ENCODE data around the gene CHERP. TPM values are rescaled to one million over a fixed set of nuclear protein-coding genes. Genes with fewer than 3 reads are reported as not detected.

Gene CHERP
- total and polyA plus RNA-seq, 2 of the 13 experiments (the other 11 are each of a cell fraction or from before 2014, with no cell fraction given): 4.3 to 5.4 TPM

GRCh38 chr19:16584248-16585093, 42.2 kb upstream of the CHERP start:
- no peaks in the 10 kb centered on the region for H3K9me3 ChIP-seq (ENCODE audit: low read length)
- intact Hi-C loops (cut with micrococcal nuclease; ENCODE audit: unreplicated experiment) (no loop called here), in situ Hi-C loops (cut with HindIII; ENCODE audit: extremely low pct_ligation_motif_present, low pct_unique_long_range_greater_than_20kb) (no loop called here)
- ATAC-seq (peak; percentile 63), FAIRE-seq (no peak), DNase-seq (ENCODE audit: low spot score) (peak; percentile 41)
- peaks cover 16% of the 10 kb centered on the region for H3K4me1 ChIP-seq (ENCODE audit: insufficient read depth, low read length)
- H3K36me3 ChIP-seq (replicated peaks in 1 of 2; ENCODE audit: control insufficient read depth in 1 of 2, insufficient read depth in 2 of 2, low read length in 2 of 2): peaks cover 0 to 3% of the 10 kb centered on the region in 2 experiments; a peak in 2 of 5 replicates
- H3K4me3 ChIP-seq (replicated peaks in 1 of 3; ENCODE audit: insufficient read depth in 1 of 3, low read depth in 2 of 3, low read length in 3 of 3): no peak overlapping the region
- peaks cover 16% of the 10 kb centered on the region; the same call in 1 of the 2 replicates for H4K20me1 ChIP-seq (ENCODE audit: insufficient read depth, low read length)
- H3K9ac ChIP-seq (ENCODE audit: insufficient read depth, low read depth, low read length): no peak overlapping the region
- H3K27me3 ChIP-seq (ENCODE audit: control insufficient read depth in 1 of 2, insufficient read depth in 2 of 2, low read length in 2 of 2): no peaks in the 10 kb centered on the region
- 0 out of 2 replicates have a peak overlapping the region, but pooled peaks have one; percentile 2 for H3K4me2 ChIP-seq (ENCODE audit: low read depth, low read length)
- peaks cover 86% of the 10 kb centered on the region for H3K79me2 ChIP-seq (ENCODE audit: insufficient read depth, low read length)
- WGBS (ENCODE audit: low lambda C conversion rate): 68% methylated on average over 12 of the region's 15 CpGs
- ChIA-PET POLR2A (interaction anchor here (1.1 kb wide), 2 partner anchors 8 to 12 kb away, joined by 3 read pairs; partner anchors contain the start of gene SLC35E1), CTCF (ENCODE audit: low intra/inter-chr PET ratio, low total read pairs) (no interaction called here)
- no peak overlapping the region for H2AFZ ChIP-seq (ENCODE audit: low read length)
- no TSS peak for BruUV-seq (replicated peaks)
- no peak overlapping the region for H3K27ac ChIP-seq (ENCODE audit: extremely low read length, insufficient read depth, low read length)
- TF ChIP-seq ZNF256 (CRISPR knock-in tag; conservative IDR thresholded peaks at IDR 0.05) (no peak), ZNF652 (CRISPR knock-in tag; IDR thresholded peaks at IDR 0.05; ENCODE audit: borderline replicate concordance, low read depth) (no peak), PCBP1 (IDR thresholded peaks at IDR 0.05; ENCODE audit: borderline replicate concordance, low read depth, low read length) (no peak), HOXA3 (CRISPR knock-in tag; IDR thresholded peaks at IDR 0.05) (0 out of 2 replicates have a peak, but pooled peaks have one; percentile 17), SP5 (CRISPR knock-in tag; IDR thresholded peaks at IDR 0.05; ENCODE audit: borderline replicate concordance, low read depth) (peak; percentile 63; the same call in 1 of the 2 replicates), RARA (CRISPR knock-in tag; IDR thresholded peaks at IDR 0.05) (0 out of 2 replicates have a peak, but pooled peaks have one; percentile 20), ZNF768 (CRISPR knock-in tag; IDR thresholded peaks at IDR 0.05) (0 out of 2 replicates have a peak, but pooled peaks have one; percentile 18), ZNF569 (CRISPR knock-in tag; IDR thresholded peaks at IDR 0.05; ENCODE audit: borderline replicate concordance) (no peak), SAP130 (CRISPR knock-in tag; IDR thresholded peaks at IDR 0.05; ENCODE audit: low read depth) (peak; percentile 50; the same call in 1 of the 2 replicates), MAX (IDR thresholded peaks at IDR 0.05) (no peak), ZNF687 (CRISPR knock-in tag; IDR thresholded peaks at IDR 0.05) (peak; percentile 44), CEBPZ (IDR thresholded peaks at IDR 0.05; ENCODE audit: low read length) (no peak), ZBTB8A (CRISPR knock-in tag; IDR thresholded peaks at IDR 0.05; ENCODE audit: borderline replicate concordance, low read depth) (no peak), ZNF672 (CRISPR knock-in tag; IDR thresholded peaks at IDR 0.05) (no peak), LCORL (IDR thresholded peaks at IDR 0.05) (no peak), LCORL (CRISPR knock-in tag; IDR thresholded peaks at IDR 0.05) (no peak)

All from HepG2 (cell line).